Epithelial cell of prostate (primary cell): ENCODE measurements around the gene OPN3.
A peak's percentile ranks its signal among the peaks of the same experiment; 100 is the strongest.

Source experiments
- DNase-seq: peaks from one replicate; pipeline ENCODE4 v3.0.0-alpha.2; 2011; ENCODE audit warnings: low read depth, low spot score
- H3K27ac ChIP-seq: fragments of 450-650 bp; 2 replicates; pipeline ENCODE4 v1.5.1; 2017; ENCODE audit warnings: mild to moderate bottlenecking

OPN3 gene

DNA sequence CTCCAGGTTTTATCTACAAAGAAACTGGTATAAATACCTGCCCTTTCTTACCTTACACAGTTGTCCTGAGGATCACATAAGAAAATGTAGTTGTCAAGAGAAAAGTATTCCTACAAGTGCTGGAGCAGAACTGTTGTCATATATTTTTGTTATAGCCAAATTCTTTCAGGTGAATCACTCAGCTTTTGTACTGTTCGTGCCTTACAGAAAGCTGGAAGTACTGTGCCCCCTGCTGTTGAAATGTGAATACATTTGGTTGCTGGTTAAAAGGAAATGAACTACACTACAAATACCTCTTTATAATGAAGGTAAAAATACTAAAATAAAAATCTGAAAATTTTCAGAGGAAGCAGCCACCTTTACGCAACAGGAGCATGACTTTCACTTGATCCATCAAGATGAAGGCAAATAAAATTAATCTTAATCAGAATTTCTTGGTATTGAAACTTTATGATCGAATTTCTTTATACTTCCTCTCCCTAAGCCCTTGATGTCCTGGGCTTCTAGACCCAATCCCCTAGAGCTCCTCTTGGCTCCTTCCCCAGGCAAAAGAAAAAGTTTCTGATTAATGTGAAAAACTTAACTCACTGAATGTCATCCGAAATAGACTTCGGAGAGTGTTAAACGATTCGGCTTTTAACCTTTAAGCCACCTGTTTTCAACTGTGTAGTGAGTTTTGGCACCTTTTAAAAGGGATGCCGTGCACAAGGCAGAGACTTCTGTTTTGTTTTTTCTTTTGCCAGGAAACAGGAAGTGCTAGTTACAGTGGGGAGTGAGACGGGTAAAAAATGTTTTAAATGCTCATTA, 12.5 kb downstream of the OPN3 start:
- DNase-seq: no peak
- peak overlapping the region; percentile 53 for H3K27ac ChIP-seq

DNA sequence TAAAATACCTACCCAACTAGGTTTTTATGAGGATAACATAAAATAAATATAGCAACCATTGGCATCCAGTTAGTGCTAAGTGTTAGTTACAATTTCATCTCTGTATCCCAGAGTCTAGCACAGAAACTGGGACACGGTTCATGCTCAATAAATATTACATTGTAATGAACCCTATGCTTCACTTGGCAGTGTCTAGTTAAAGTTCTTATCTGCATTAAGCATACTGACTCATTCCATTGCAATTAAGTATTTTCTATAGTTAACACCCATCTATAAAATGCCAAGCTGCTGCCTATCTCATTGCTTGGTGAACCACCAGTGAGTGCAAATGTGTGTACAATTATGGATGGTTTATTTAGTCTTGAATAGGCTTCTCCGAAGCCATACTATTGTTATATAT, 15.2 kb downstream of the OPN3 start:
- no peak overlapping the region for H3K27ac ChIP-seq
- no peak for DNase-seq

DNA sequence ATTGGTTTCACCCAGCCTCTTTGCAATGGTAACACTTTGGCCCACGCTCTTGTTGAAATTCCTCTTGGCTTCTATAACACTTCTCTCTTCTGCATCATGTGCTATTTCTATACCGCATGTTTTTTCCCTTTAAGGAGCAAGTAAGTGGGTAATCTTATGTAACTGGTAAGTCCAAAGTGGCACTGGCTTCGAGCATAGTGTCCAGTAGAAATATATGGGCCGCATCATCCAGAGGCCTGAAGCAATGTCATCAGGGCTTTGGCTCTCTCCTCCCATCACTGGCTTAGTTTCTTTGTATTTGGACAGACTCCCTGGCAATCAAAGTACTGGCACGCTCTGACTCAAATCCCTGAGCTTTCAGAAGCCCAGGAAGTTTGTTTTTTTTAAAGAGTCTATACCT, 17.5 kb downstream of the OPN3 start:
- DNase-seq: no peak
- no peak overlapping the region for H3K27ac ChIP-seq

DNA sequence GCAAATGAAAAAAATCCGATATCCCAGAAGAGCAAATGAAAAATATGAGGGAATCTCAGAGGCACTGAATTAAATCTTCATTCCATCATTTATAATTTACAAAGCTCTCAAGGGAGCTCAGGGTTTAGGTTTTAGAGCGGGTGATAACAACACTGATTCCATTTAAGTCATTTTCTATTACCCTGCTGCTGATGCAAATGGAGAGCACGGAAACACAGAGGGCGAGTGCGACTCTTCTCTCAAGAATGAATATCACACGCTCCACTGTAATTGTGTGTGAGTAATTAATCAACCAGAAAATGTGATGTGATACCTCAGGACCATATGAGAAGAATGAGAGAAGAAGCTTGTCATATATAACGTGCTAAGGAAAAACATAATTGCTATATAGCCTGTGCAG, 22.7 kb downstream of the OPN3 start:
- H3K27ac ChIP-seq: no peak overlapping the region
- no peak for DNase-seq

DNA sequence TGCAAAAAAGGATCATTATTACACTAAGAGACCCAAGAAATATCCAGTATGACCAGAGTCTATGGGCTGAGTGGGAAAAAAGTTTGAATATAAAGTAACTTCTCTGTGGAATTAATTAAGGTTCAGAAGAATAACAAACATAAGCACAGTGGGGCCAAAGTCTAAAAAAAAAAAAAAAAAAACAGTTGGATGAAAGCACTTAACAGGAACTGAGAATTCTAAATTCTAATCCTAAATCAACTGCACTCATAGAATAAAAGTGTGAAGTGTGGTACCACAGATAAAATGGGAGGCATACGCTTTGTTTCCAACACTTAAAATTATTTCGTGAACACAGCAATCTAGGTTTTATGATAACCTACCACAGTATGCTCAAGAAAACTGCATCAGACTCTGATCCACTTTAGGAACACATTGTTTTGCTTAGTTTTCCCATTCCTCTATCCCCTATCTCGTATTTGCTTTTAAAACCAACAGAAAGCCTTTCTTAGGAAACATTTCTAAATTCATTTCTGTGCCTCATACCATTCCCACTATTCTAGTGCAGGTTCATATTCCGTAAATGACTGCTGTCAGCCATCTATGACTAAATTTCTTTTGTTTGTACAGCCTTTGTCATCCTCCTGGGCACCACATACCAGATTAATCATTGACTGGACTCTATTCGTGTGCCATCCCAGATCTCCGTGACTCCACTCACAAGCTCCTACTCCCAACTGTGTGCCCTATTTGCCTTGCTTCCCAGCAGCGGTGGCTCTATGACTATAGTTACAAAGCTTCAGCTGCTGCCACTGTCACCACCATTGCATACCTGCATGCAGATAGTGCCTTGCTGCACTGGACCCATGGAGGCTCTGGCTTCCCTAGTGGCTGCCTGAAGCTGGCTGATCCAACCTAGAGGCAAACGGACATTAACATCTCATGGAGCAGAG, 24.9 kb downstream of the OPN3 start:
- H3K27ac ChIP-seq: peak overlapping the region; percentile 29
- DNase-seq: peak; percentile 68

DNA sequence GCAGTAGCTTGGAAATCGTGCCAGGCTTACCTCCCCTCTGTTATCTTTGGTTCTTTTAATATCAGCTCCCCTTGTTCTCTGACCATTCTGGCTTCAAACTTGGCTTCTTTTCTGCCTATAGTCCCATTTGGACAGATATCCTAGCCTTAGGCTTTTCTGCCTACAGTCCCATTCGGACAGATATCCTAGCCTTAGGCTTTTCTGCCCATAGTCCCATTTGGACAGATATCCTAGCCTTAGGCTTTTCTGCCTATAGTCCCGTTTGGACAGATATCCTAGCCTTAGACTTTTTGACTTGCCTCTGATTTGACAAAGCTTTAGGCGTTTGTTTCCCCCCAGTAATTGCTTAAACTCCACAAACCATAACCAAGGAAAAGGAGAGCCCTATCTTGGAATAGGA, 25.6 kb downstream of the OPN3 start:
- H3K27ac ChIP-seq: no peak overlapping the region
- no peak for DNase-seq

DNA sequence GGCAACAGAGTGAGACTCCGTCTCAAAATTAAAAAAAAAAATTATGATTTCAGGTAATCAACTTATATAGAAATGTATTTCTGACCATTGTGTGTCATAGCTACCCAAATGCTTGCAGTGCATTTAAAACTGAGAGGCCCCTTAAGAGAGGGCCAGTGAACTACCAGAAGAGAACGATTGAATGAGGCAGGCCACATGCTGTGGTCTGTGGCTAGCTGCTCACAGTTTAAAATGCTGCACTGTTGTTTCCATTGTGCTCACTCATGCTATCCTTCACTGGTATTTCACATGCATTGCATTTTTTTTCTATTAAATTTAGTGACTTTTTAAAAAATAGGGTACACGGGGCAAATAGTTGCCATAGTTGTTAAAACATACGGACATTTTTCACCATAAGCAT, 26.0 kb downstream of the OPN3 start:
- H3K27ac ChIP-seq: no peak overlapping the region
- no peak for DNase-seq

DNA sequence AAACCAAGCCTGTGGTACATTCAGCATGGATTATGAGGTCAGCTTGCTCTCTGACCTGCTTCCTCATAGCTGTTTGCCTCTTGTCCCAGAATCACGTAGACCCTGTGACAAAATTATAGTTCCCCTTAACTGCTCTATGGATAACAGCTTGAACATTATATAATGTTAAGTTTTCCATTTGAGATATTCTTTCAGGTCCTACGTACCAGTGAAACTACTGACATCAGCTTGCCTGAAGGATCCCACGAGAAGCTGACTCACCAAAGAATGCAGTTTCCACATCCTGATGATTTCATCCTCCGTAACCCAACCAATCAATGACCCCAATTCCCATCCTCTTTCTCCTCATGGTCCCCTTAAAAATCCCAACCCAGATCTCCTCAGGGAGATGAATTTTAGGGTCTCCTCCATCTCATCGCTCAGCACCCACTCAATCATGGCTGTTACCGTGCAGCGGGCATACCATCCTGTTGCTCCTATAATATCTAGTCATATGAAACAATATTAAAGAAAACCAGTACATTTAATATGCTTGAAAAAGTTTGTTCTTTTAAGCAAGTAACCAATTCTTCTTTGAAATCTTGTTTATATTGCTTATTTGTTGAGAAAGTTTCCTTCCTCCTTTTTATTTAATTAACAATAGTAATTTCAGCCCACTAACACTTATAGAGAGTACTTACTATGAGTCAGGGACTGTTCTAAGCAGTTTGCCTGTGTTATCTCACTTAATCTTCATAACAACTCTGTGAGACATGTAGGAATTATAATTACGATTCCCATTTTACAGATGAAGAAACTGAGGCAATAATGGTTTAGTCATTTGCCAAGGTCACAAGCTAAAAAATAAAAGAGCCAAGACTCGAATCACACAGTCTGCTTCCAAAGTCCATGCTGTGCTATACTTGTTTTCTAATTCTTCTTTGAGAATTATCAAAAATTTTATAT, 27.4 kb downstream of the OPN3 start:
- peak overlapping the region; percentile 69 for H3K27ac ChIP-seq
- DNase-seq: peak; percentile 89

DNA sequence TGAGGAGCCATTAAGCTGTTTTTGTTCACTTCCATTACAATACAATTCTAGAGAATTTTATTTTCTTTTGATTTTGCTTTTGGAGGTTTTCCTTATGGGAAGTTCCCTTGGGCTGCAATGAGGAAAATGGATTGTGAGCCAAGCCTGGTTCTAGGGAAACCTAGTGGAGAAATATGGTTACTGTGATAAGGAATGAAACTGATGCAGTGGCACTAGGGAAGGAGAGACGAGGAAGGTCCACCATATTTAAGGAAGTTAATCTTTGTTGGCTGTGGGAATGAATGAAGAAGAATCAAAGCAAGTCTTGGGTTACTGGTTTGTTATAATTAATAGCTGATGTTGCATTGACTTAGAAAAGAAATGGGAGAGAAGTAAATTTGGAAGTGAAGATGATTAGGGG, 28.4 kb downstream of the OPN3 start:
- DNase-seq: no peak
- H3K27ac ChIP-seq: peak overlapping the region; percentile 69

DNA sequence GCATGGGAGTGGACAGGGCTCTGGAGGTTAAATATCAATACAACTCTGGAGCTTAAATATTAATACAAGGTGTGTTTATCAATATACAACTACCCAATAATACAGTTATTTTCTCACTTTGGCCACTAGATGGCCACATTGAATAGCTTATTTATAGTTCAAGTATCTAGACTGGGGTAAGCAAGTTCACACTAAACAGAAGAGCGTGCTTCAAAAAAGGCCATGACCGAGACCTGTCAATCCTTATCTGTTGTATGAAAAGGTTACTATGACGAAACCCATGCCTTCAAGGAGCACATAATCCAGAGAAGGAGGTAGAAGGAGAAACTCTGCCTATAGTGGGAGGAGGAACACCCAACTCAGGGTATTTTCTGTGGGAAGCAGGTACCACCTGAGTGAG, 29.1 kb downstream of the OPN3 start:
- H3K27ac ChIP-seq: peak overlapping the region; percentile 69
- peak; percentile 69 for DNase-seq

DNA sequence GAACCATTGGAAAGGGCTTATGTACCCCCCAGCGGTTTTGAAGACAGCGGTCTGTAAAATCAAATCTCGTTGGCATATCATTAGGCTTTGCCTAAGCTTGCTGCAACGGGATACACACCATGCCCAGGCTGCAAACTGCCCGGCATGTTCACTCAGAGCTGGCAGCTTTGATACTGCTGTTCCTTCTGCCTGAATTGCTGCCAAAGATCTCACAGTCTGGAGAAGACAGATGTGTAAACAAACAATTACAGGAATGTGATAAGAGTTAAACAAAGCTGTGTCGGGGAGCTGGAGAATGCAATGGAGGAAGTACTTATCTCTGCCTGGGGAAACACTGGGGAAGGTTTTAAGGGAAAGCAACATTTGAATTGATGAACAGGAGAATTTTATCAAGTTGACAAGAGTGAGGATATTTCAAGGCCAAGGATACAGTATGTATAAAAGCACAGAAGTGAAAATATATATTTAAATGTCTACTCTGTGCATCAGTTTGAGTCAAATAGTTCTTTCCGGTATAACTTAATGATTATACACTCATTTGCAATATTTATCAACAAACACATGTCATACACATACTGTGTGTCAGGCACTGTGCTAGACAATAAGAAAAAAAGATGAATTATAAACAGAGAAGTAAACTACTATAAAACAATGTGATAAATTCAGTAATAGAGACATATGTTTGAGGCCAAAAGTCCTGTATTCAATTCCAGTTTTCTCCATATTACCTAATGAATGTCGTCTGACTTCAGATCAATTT, 29.9 kb downstream of the OPN3 start:
- H3K27ac ChIP-seq: peak overlapping the region; percentile 90
- DNase-seq: no peak

DNA sequence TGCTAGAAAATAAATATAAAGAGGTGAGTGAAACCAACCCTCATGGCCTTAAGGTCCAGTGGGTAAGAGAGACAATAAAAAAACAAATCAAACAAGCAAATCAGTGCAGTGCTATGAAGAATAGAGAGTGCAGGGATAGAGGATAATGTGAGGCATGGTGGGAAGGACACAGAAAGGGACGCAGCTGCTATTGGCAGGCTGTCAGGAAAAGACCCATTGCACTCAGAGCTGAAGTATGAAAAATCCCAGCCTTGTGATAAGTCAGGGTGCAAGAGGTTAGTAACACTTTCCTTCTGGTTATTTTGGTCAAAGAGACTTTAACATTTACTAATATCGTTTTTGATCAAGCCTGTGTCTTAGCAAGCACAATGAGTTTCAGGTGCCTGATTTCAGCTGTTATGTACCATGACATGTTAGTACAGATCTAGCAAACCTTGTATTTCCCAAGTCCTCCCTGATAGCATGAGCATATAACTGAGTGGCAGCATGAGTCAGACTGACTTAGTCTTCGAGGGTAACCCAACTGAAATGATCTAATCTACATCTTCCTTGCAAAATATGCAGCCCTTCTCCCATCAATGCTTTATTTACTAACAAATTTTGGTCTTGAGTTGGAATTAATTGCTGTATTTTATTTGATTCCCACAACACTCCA, 31.7 kb downstream of the OPN3 start:
- H3K27ac ChIP-seq: peak overlapping the region; percentile 90
- DNase-seq: peak; percentile 93

DNA sequence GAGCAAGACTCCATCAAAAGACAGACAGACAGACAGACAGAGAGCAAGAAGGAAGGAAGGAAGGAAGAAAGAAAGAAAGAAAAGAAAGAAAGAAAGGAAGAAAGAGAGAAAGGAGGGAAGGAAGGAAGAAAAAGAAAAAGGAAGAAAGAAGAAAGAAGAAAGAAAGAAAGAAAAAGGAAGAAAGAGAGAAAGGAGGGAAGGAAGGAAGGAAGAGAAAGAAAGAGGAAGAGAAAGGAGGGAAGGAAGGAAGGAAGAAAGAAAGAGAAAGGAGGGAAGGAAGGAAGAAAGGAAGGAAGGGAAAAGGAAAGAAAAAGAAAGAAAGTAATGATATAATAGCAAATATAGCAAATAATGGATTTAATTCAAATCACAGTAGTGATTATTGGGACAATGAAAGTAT, 32.7 kb downstream of the OPN3 start:
- DNase-seq: no peak
- H3K27ac ChIP-seq: peak overlapping the region; percentile 90

DNA sequence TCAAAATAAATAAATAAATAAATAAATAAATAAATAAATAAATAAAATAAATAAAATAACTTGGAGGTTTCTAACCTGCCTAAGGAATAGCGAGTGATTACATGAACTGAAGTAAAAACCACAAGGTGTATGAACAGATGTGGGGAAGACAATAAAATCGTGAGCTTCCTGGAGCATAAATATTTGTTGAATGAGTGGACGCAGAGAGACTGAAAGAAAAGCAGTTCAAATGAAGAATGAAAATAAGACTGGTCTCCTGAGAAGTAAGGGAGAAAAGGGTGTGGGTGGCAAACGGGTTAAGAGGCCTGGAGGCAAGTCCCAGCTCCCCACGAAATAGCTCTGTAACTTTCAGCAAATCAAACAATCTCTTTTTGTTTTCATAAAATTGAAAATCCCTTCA, 33.6 kb downstream of the OPN3 start:
- H3K27ac ChIP-seq: peak overlapping the region; percentile 90
- peak; percentile 93 for DNase-seq

DNA sequence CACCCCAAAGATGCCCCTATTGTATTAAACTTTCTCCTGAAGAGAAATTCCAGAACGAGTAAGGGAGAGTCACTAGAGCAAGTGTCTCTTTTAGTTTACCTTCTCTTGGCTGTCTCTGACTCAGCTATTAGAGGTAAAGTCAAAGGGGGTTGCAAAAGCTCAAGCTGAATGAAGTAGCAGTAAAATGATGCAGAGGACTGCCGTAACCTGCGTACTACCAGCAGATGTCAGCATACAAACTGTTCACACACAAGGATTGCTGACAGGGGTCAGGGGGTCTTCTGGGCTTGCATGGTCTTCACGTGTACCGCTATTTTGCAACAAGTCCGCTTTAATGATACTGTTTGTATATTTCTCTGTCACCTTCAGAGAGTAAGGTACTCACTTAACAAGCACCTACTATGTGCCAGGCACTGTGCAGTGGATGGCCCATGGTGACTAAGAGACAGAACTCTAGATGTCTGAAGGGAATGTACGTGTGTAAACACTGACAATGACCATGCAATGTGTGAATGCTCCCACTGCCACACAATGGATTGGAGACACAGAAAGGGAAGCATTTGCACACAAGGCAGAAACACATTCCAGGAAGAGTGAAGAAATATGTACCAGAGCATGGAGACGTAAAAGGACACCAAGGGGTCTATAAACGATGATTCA, 34.9 kb downstream of the OPN3 start:
- no peak for DNase-seq
- peak overlapping the region; percentile 90 for H3K27ac ChIP-seq

DNA sequence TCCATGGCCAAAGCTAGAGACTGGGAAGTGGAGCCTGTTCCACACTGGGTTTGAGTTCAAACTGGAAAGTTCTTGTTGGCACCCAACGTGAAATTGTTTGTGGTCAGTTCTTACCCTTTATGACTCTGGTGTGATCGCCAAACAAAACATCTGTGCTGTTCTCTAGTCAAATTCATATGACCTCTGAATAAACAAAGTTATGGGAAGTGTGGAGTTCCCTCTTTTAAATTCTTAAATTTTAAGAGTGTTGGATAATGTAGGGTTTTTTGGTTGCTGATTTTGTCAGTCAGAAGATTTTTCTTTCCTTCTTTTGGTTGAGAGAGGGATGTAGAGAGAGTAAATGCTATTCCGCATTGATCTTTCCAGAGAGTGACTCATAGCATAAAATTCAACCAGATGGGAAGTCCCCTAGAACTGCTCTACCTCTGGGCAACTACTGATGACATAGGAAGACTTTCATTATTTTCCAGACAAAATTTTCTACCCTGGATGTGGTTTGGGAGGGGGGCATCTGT, 36.4 kb downstream of the OPN3 start:
- no peak overlapping the region for H3K27ac ChIP-seq
- no peak for DNase-seq

DNA sequence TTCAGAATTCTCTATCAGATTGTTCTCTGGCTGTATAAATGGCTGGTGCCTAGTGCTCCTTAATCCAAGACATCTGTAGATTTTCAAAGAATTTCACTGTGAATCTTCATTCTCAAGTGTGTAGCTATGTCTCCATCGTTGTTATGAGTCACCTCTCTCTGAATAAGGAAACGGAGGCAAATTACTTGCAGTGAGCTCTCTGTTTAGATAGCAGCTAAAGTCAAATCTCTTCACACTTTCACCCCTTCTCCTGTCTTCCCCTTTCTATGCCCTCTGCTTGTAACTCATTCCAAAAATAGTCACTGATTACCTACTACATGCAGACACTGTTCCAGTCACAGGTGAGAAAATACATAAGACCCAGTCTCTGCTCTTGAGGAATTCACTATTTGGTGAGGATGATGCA, 39.7 kb downstream of the OPN3 start:
- H3K27ac ChIP-seq: no peak overlapping the region
- no peak for DNase-seq

DNA sequence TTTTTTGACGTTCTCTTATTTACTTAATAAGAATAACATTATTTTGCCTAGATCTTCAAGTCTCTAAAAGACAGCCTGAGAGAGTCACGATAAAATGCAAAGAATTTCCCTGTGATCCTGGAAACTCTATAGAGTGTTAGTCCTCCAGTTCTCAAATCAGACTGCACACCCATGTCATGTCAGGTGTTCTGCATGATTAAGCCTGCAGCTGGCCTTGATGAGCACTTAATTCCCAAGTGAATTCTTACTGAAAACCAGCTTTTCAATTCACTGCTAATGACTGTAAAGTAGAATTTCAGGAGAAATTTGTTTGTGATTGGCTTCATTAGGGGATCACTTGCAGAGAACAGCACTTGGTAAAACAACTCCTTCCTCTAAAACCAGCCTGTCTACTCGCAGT, 41.9 kb downstream of the OPN3 start:
- DNase-seq: no peak
- no peak overlapping the region for H3K27ac ChIP-seq
